Stimulated activated naive B cell treated with anti-CD40 and anti-IgM and Interleukin-4, amounts not matched to agents 10 μg/mL and 1 μg/mL and 100 μg/mL, for 72 hours (primary cell): ENCODE results near the gene GPR17.

Source experiments
- ATAC-seq, 2 donors: fragments of 150-1000 bp; cut with Tn5 transposase; replicated peaks; 2 replicates each; pipeline ENCODE4 v1.10.0; 2021; ENCODE audit warnings: moderate library complexity in 1 of 2
- DNase-seq: peaks from one replicate; pipeline ENCODE4 v3.0.0; 2021
- H3K27ac Mint-ChIP-seq: one replicate; pipeline ENCODE4 v1.8.0; 2022; ENCODE audit warnings: mild to moderate bottlenecking, mixed read lengths
- H3K27me3 Mint-ChIP-seq, 2 donors: one replicate each; pipeline ENCODE4 v1.8.0; 2022; ENCODE audit warnings: mixed read lengths in 2 of 2
- H3K36me3 Mint-ChIP-seq, 2 donors: one replicate each; pipeline ENCODE4 v1.8.0; 2022; ENCODE audit warnings: mixed read lengths in 2 of 2, mild to moderate bottlenecking in 1 of 2
- H3K4me1 Mint-ChIP-seq, 2 donors: one replicate each; pipeline ENCODE4 v1.8.0; 2022; ENCODE audit warnings: mixed read lengths in 2 of 2, mild to moderate bottlenecking in 1 of 2
- H3K4me3 Mint-ChIP-seq, 2 donors: one replicate each; pipeline ENCODE4 v1.8.0; 2022; ENCODE audit warnings: mild to moderate bottlenecking in 2 of 2, mixed read lengths in 2 of 2, moderate library complexity in 1 of 2
- H3K9me3 Mint-ChIP-seq, 2 donors: one replicate each; pipeline ENCODE4 v1.8.0; 2022; ENCODE audit warnings: mixed read lengths in 2 of 2, mild to moderate bottlenecking in 1 of 2

The GPR17 gene

DNA sequence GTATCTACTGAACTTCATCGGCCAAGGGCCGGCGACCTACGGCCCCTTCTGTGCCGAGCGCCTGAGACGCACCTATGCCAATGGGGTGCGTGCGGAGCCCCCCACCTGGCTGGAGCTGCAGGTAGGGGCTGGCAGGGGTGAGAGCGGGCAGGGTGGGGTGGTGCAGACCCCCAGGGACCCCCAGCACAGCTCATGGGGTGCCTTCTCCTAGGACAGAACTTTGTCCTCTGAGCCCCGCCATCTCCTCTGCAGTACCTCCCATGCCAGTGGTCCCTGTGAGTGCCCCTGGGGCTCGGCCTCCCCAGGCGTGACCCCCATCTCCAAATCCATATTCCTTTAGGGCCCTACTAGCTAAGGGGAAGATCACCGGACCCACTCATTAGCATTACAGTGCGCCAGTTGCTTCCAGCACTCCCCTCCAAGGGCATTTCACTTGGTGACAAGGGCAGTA, 23.9 kb upstream of the GPR17 start:
- Mint-ChIP-seq H3K9me3 (peaks cover 3% of the 10 kb centered on the region in 2 donors), H3K4me3 (no peak overlapping the region), H3K27ac (peak overlapping the region; percentile 25), H3K4me1 (peaks cover 56 to 84% of the 10 kb centered on the region in 2 donors), H3K27me3 (no peaks in the 10 kb centered on the region), H3K36me3 (peaks cover 2 to 7% of the 10 kb centered on the region in 2 donors)
- DNase-seq (no peak), ATAC-seq (no peak)

DNA sequence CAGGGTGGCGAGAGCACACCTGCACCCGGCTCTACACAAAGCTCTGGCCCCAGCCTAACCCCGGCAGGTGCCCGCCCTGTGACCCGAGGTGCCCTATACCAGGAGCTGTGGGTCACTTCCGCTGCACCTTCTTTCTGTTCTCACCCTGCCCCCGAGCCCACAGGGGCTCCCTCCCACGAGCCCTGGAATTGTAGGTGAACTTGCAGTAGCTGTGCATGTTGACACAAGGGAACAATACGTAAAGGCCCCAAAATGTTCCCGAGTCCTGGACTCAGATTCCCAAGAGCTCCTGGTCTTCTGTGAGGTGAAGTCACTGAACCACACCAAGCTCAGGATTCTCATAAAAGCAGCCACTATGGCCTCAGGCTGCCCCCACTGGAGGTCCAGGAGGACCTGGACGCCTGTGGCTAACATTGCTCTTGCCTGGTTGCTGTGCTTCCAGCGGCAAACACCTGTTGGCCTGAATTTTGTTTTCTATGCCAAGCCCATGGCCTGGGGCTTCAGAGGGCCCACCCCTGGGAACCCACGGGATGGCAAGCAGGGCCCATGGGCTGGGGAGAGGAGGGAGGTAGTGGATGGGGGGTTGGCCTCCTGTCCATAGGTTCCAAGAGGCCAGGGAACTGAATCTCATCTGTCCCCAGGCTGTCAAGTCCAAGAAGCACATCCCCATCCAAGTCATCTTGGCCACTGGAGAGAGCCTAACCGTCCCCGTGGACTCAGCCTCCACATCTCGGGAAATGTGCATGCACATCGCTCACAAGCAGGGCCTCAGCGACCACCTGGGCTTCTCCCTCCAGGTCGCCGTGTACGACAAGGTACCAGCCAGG, 23.2 kb upstream of the GPR17 start:
- Mint-ChIP-seq H3K27ac (peak overlapping the region; percentile 44), H3K4me3 (no peak overlapping the region), H3K9me3 (peaks cover 2 to 3% of the 10 kb centered on the region in 2 donors), H3K36me3 (peaks cover 2 to 7% of the 10 kb centered on the region in 2 donors), H3K4me1 (peaks cover 54 to 84% of the 10 kb centered on the region in 2 donors), H3K27me3 (no peaks in the 10 kb centered on the region)
- ATAC-seq (no peak), DNase-seq (no peak)

DNA sequence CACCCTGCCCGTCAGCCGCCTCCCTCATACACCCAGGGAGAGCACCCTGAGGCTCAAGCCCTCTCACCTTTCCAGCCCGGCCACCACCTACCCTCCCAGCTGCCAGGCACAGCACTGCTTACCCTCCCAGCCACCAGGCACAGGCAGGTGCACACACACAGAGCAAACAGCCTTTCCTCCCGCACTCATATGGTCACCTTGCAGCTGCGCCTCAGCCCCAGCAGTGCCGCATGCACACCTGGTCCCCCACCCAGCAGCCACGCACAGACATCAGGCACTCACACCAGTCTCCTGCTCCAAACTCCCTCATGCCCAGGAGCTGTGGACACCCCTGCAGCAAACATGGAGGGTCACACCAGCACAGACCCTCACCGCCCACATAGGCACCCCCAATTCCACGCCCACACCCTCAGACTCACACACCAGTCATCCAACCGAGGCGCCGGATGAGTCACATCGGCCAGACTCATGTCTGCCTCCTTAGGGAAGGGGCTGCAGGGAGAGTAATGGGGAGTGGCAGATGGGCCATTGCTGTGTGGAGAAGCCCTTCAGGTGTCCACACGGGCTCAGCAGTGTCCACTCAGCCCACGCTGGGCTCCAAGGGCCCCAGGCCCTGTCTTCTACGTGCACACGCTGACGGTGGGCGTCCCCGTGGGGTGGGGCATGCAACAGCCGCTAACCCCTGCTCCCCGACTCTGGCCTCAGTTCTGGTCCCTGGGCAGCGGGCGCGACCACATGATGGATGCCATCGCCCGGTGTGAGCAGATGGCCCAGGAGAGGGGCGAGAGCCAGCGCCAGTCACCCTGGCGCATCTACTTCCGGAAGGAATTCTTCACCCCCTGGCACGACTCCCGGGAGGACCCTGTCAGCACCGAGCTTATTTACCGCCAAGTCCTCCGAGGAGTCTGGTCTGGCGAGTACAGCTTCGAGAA, 22.3 kb upstream of the GPR17 start:
- Mint-ChIP-seq H3K4me3 (no peak overlapping the region), H3K4me1 (peaks cover 57 to 89% of the 10 kb centered on the region in 2 donors), H3K27me3 (no peaks in the 10 kb centered on the region), H3K27ac (peak overlapping the region; percentile 75), H3K9me3 (peaks cover 0 to 2% of the 10 kb centered on the region in 2 donors), H3K36me3 (peaks cover 2 to 5% of the 10 kb centered on the region in 2 donors)
- no peak for DNase-seq
- no peak for ATAC-seq

DNA sequence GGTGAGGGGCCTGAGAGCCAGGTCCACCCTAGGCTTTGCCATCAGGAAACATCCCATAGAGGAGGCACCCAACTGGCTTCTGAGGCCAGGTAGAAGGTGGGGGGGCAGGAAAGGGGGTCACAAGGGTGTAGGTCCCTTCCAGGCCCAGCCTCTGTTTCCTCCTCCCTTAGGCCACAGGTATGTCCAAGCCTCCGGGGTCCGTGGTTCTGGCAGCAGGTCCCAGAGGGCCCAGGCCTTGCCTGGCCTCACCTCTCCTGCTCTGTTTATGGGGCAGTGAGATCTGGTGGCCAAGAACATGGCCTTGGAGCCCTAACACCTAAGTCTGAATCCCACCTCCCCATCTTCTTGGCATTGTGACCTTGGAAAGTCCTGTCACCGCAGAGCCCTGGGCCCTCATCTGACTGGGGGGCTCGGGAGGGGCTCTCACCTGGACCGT, 21.6 kb upstream of the GPR17 start:
- H3K27me3 Mint-ChIP-seq: no peaks in the 10 kb centered on the region
- no peaks in the 10 kb centered on the region for H3K9me3 Mint-ChIP-seq
- ATAC-seq (no peak), DNase-seq (no peak)
- H3K27ac Mint-ChIP-seq: peak overlapping the region; percentile 56
- H3K4me1 Mint-ChIP-seq: peaks cover 59 to 95% of the 10 kb centered on the region in 2 donors
- no peak overlapping the region for H3K4me3 Mint-ChIP-seq
- peaks cover 2 to 4% of the 10 kb centered on the region in 2 donors for H3K36me3 Mint-ChIP-seq

DNA sequence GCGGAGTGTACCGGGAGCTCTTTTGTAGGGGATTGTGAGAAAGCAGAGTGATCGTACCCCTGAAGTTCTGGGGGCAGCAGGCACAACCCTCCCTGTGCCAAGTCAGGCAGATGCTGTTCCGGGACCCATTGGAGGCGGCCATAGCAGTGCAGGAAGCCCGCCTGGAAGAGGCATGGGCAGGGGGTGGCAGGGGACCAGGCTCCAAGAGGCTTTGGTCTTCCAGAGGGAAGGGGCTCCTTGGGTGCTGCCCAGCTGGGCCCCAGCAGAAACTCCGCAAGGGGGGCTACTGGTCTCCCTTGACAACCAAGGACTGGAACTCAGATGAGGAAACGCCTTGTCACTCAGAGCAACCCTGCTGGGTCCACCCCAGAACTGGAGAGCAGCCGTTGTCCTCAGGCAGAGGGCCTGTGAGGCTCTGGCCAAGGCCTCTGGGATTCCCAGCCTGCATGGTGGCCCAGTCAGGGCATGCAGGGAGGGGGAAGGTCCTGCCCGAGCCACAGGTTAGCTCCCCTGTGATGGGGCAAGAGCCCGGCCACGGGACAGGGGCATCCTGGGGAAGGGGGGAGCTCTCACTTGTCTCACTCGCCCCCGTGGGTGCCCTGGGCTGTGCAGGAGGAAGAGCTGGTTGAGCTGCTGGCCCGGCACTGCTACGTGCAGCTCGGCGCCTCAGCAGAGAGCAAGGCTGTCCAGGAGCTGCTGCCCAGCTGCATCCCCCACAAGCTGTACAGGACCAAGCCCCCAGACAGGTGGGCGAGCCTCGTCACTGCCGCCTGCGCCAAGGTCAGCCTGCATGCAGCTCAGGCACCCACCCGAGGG, 21.0 kb upstream of the GPR17 start:
- Mint-ChIP-seq H3K9me3 (no peaks in the 10 kb centered on the region), H3K4me1 (peaks cover 58 to 95% of the 10 kb centered on the region in 2 donors), H3K27ac (peak overlapping the region; percentile 56)

DNA sequence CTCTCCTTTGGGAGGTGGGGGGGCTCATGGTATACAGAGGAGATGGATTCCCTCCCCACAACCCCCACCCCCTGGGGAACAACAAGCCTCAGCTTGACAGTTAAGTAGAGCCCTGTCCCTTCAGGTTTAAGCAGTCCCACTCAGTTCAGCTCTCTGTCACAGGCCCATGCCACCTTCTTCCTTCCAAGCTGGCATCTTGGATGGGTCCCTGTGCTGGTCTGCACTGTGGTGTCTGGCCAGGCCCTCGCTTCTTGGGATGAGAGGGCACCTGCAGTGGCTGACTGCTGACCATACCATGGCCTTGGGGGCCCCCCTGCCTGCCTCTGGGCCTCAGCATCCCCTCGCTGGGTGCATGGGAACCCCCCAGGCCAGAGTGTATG, 20.4 kb upstream of the GPR17 start:
- Mint-ChIP-seq H3K36me3 (peaks cover 2 to 4% of the 10 kb centered on the region in 2 donors), H3K4me3 (no peak overlapping the region), H3K9me3 (no peaks in the 10 kb centered on the region), H3K27ac (no peak overlapping the region), H3K4me1 (peaks cover 61 to 97% of the 10 kb centered on the region in 2 donors), H3K27me3 (no peaks in the 10 kb centered on the region)
- ATAC-seq: no peak
- DNase-seq: no peak

More for the DNA sequence above, 21.0 kb upstream of the GPR17 start:
- Mint-ChIP-seq H3K27me3 (no peaks in the 10 kb centered on the region), H3K36me3 (peaks cover 2 to 4% of the 10 kb centered on the region in 2 donors), H3K4me3 (no peak overlapping the region)
- no peak for ATAC-seq
- no peak for DNase-seq

DNA sequence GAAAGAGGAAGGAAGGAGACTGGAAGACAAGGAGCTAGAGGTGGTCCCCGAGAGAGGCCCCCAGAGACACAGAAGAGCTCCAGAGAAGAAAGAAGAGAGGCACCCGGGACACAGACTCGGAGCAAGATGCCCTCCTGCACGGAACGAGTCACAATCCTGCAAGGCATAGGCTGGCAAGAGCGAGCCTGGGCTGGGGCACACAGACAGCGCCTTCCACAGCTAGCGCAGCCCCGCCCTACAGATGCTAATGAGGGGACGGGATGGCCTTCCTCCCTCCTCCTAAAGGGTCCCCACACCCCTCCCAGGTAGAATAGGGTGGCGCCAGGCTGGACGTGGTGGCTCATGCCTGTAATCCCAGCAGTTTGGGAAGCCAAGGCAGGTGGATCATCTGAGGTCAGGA, 19.8 kb upstream of the GPR17 start:
- peaks cover 2 to 4% of the 10 kb centered on the region in 2 donors for H3K36me3 Mint-ChIP-seq
- H3K27me3 Mint-ChIP-seq: no peaks in the 10 kb centered on the region
- H3K27ac Mint-ChIP-seq: peak overlapping the region; percentile 14
- no peak overlapping the region for H3K4me3 Mint-ChIP-seq
- peaks cover 65 to 98% of the 10 kb centered on the region in 2 donors for H3K4me1 Mint-ChIP-seq
- H3K9me3 Mint-ChIP-seq: no peaks in the 10 kb centered on the region
- DNase-seq: no peak
- no peak for ATAC-seq

DNA sequence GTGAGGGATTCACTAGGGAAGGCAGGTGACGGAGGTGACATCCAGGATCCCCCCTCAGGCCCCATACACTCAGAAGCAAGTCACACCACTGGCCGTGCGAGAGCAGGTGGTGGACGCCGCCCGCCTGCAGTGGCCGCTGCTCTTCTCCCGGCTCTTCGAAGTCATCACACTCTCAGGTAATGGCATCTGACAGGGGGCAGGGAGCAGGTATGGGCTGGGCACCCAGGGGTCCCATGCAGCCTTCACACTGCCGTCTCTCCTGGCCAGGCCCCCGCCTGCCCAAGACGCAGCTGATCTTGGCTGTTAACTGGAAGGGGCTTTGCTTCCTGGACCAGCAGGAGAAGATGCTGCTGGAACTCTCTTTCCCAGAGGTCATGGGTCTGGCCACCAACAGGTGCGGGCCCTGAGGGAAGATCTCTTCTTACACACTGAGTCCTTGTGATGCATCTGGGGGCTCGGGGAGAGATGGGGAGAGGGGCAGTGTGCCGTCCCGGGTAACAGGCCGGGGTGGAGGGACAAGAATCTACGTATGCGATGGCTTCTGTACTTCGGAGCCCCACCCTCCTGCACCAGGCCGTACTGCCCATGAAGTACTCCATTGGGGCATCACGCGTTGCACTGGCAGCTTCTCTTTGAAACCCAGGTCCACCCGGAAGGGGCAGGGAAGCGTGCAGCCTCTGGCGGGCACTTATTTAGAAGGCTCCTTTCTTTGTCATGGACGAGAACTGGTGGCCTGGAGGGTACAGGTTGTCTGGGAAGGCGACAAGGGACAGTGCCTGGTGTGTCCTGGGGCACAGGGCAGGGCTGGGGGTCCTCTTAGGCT, 18.8 kb upstream of the GPR17 start:
- Mint-ChIP-seq H3K4me1 (peaks cover 62 to 98% of the 10 kb centered on the region in 2 donors), H3K9me3 (no peaks in the 10 kb centered on the region), H3K4me3 (no peak overlapping the region), H3K27me3 (no peaks in the 10 kb centered on the region), H3K27ac (peak overlapping the region; percentile 65), H3K36me3 (peaks cover 2 to 4% of the 10 kb centered on the region in 2 donors)
- DNase-seq: no peak
- ATAC-seq: no peak

DNA sequence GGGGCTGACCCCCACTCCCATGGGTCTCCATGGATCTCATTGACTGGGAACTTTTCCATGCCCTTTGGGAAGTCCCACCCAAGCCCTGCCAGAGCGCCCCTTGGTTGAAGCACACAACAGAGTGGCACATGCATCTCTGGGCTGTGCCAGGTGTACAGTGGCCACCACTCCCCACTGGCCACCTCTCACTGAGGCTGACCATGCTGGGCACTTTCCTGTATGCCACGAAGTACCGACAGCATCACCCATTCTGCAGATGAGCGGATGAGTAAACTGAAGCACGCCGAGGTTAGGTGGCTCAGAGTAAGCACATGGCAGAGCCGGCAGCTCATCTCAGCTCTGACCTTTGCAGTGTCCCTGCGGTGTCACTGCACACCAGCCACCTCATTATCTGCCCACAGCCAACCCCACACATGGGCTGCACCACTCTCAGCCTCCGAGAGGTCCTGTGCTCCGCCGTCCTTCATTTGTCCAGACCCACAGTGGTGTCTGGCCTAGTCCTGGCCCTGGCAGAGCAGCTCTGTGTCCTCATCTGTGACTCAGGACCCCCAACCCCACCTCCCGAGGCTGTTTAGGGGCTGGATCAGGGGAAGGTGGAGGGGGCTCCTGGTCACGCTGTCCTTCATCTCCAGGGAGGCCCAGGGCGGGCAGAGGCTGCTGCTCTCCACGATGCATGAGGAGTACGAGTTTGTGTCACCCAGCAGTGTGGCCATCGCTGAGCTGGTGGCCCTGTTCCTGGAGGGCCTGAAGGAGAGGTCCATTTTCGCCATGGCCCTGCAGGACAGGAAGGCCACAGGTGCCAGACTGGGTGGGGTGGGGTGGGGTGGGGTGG, 18.0 kb upstream of the GPR17 start:
- Mint-ChIP-seq H3K9me3 (no peaks in the 10 kb centered on the region), H3K27me3 (no peaks in the 10 kb centered on the region), H3K4me1 (peaks cover 62 to 98% of the 10 kb centered on the region in 2 donors), H3K27ac (peak overlapping the region; percentile 65), H3K36me3 (peaks cover 2 to 4% of the 10 kb centered on the region in 2 donors), H3K4me3 (no peak overlapping the region)
- ATAC-seq (no peak), DNase-seq (no peak)

DNA sequence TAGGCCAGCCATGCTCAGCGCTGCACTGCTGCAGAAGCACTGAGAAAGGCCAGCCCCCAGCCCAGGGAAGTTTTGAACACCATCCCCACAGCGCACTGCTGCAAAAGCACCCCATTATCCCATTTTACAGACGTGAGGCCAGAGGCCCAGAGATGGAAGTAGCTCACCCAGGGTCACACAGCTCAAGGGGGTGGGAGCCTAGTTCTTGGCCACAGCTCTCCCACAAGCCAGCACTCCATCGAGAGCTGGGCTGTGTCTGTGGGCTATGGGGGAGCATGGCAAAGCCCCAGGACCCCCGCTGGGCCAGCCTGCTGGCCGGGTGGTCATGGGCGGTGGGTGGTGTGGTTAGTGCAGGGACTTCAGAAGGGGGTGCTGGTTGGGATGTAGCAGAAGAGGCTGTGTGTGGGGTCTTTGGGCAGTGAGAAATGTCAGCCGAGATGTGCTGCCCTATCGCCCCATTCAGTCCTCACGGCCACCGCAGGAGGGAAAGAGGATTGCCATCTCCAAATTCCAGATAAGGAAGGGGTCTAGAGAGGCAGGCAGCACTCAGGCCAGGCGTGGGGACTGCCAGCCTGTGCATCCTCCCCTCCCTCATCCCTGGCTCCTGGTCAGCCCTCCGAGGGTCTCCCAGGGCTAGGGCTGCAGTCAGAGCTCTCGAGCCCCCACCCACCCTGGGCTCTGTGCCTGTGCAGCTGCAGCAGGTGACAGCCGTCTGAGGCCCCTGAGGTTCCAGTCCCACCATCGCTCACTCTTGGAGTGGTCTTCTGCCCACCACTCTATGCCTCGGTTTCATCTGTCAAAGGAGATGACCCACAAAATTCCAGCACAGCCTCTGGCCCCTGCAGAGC, 17.0 kb upstream of the GPR17 start:
- DNase-seq (no peak), ATAC-seq (no peak)
- no peak overlapping the region for H3K4me3 Mint-ChIP-seq
- H3K9me3 Mint-ChIP-seq: no peaks in the 10 kb centered on the region
- H3K36me3 Mint-ChIP-seq: peaks cover 2 to 4% of the 10 kb centered on the region in 2 donors
- H3K4me1 Mint-ChIP-seq: peaks cover 64 to 98% of the 10 kb centered on the region in 2 donors
- H3K27me3 Mint-ChIP-seq: no peaks in the 10 kb centered on the region
- peak overlapping the region; percentile 74 for H3K27ac Mint-ChIP-seq

DNA sequence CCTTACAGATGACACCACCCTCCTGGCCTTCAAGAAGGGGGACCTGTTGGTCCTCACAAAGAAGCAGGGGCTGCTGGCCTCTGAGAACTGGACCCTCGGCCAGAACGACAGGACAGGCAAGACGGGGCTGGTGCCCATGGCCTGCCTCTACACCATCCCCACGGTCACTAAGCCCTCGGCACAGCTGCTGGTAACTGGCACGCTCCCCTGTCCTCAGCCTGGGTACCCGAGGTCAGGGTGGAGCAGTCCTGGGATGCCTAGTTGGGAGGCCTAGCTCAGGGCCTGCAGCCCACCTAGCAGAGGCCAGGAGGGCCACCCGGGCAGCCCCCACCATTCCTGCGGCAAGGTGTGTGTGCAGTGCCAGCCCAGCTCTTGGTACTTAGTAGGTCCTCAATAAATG, 16.3 kb upstream of the GPR17 start:
- Mint-ChIP-seq H3K4me1 (peaks cover 65 to 98% of the 10 kb centered on the region in 2 donors), H3K36me3 (peaks cover 2 to 8% of the 10 kb centered on the region in 2 donors), H3K27me3 (no peaks in the 10 kb centered on the region), H3K4me3 (no peak overlapping the region), H3K27ac (peak overlapping the region; percentile 62), H3K9me3 (no peaks in the 10 kb centered on the region)
- no peak for ATAC-seq
- no peak for DNase-seq
